ENCODE measurements around the gene IL21R.
A peak's percentile ranks its signal among the peaks of the same experiment; 100 is the strongest.
"Not testable (repeated sequence)": the region's sequence is repeated elsewhere in the genome, so short reads cannot be mapped to it uniquely, and the experiment has no call there.

Gene IL21R

GRCh38 chr16:27377666-27378485 lies 24.1 kb upstream of the IL21R start:
- no peak for DNase-seq

- DNase-seq: peak; percentile 17
These were observed 23.0 kb upstream of the IL21R start for GRCh38 chr16:27378871-27379481.

GRCh38 chr16:27379919-27380318 lies 22.1 kb upstream of the IL21R start:
- DNase-seq: no peak

GRCh38 chr16:27381236-27381635 lies 20.7 kb upstream of the IL21R start:
- DNase-seq: no peak

GRCh38 chr16:27381974-27382855 lies 19.8 kb upstream of the IL21R start:
- DNase-seq: no peak

- no peak for DNase-seq
These were observed 18.3 kb upstream of the IL21R start for GRCh38 chr16:27383556-27384243.

- DNase-seq: no peak
These were observed 17.5 kb upstream of the IL21R start for GRCh38 chr16:27384425-27384824.

- no peak for DNase-seq
These were observed 16.6 kb upstream of the IL21R start for GRCh38 chr16:27385398-27385797.

GRCh38 chr16:27386674-27387073 lies 15.3 kb upstream of the IL21R start:
- DNase-seq: no peak

- no peak for DNase-seq
These were observed 14.2 kb upstream of the IL21R start for GRCh38 chr16:27387724-27388123.

GRCh38 chr16:27389272-27389961 lies 12.6 kb upstream of the IL21R start:
- no peak for DNase-seq

- no peak for DNase-seq
These were observed 11.8 kb upstream of the IL21R start for GRCh38 chr16:27390151-27390550.

GRCh38 chr16:27392671-27393070 lies 9.3 kb upstream of the IL21R start:
- DNase-seq: no peak

GRCh38 chr16:27394516-27394915 lies 7.5 kb upstream of the IL21R start:
- DNase-seq: no peak

- not testable (repeated sequence) for DNase-seq
These were observed 3.6 kb upstream of the IL21R start for GRCh38 chr16:27398341-27398893.

GRCh38 chr16:27398894-27399853 lies 2.8 kb upstream of the IL21R start:
- no peak for DNase-seq

GRCh38 chr16:27399969-27400368 lies 2.0 kb upstream of the IL21R start:
- no peak for DNase-seq

GRCh38 chr16:27400751-27401620 lies 988 bp upstream of the IL21R start:
- DNase-seq: no peak

- DNase-seq: no peak
These were observed 592 bp downstream of the IL21R start for GRCh38 chr16:27402569-27402963.
